HepG2 (cell line): ENCODE results near the gene CD274.

ENCODE experiments used
- ATF3 ChIP-seq: sonication (generic); formaldehyde crosslinking; IDR thresholded peaks from 2 replicates; pipeline ENCODE4 v1.4.0; 2020; ENCODE audit warnings: missing genetic modification reagents
- GMEB1 ChIP-seq: sonication (generic); formaldehyde crosslinking; IDR thresholded peaks from 2 replicates; pipeline ENCODE4 v1.5.1; 2020; ENCODE audit warnings: missing genetic modification reagents, mild to moderate bottlenecking, borderline replicate concordance
- MTA3 ChIP-seq: sonication (generic); formaldehyde crosslinking; IDR thresholded peaks from 2 replicates; pipeline ENCODE4 v1.4.0; 2020; ENCODE audit warnings: missing genetic modification reagents
- NFIC ChIP-seq: IDR thresholded peaks from 2 replicates; pipeline ENCODE4 v1.6.1; 2012; ENCODE audit warnings: mild to moderate bottlenecking, low read length, inconsistent platforms
- SRF ChIP-seq: IDR thresholded peaks from 2 replicates; pipeline ENCODE4 v1.6.1; 2011; ENCODE audit warnings: mild to moderate bottlenecking, low read depth, low read length, moderate library complexity
- TARDBP ChIP-seq: sonication (generic); formaldehyde crosslinking; IDR thresholded peaks from 2 replicates; pipeline ENCODE4 v1.8.0; 2022; ENCODE audit warnings: mild to moderate bottlenecking, missing genetic modification reagents
- TCF7 ChIP-seq: sonication (generic); IDR thresholded peaks from 2 replicates; pipeline ENCODE4 v1.6.1; 2016; ENCODE audit warnings: antibody characterized with exemption, low read depth
- ZNF343 ChIP-seq: sonication (generic); formaldehyde crosslinking; IDR thresholded peaks from 2 replicates; pipeline ENCODE4 v1.4.0; 2020; ENCODE audit warnings: mild to moderate bottlenecking, missing genetic modification reagents
- TF ChIP-seq, protein P1 (sequence below): sonication (generic); formaldehyde crosslinking; IDR thresholded peaks from 2 replicates; pipeline ENCODE4 v1.9.0; 2021; ENCODE audit warnings: missing genetic modification reagents, mild to moderate bottlenecking, borderline replicate concordance
- TF ChIP-seq, protein P2 (sequence below): sonication (generic); formaldehyde crosslinking; IDR thresholded peaks from 2 replicates; pipeline ENCODE4 v1.5.0; 2020; ENCODE audit warnings: mild to moderate bottlenecking, missing genetic modification reagents, moderate library complexity

- TF ChIP-seq, protein P1, sequence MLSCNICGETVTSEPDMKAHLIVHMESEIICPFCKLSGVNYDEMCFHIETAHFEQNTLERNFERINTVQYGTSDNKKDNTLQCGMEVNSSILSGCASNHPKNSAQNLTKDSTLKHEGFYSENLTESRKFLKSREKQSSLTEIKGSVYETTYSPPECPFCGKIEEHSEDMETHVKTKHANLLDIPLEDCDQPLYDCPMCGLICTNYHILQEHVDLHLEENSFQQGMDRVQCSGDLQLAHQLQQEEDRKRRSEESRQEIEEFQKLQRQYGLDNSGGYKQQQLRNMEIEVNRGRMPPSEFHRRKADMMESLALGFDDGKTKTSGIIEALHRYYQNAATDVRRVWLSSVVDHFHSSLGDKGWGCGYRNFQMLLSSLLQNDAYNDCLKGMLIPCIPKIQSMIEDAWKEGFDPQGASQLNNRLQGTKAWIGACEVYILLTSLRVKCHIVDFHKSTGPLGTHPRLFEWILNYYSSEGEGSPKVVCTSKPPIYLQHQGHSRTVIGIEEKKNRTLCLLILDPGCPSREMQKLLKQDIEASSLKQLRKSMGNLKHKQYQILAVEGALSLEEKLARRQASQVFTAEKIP (CRISPR knock-in tag), result no peak
- TF ChIP-seq GMEB1 (CRISPR knock-in tag) (no peak), TCF7 (no peak), ATF3 (CRISPR knock-in tag) (no peak), NFIC (no peak), MTA3 (no peak), TARDBP (CRISPR knock-in tag) (no peak), SRF (no peak), ZNF343 (CRISPR knock-in tag) (no peak)
- TF ChIP-seq, protein P2, sequence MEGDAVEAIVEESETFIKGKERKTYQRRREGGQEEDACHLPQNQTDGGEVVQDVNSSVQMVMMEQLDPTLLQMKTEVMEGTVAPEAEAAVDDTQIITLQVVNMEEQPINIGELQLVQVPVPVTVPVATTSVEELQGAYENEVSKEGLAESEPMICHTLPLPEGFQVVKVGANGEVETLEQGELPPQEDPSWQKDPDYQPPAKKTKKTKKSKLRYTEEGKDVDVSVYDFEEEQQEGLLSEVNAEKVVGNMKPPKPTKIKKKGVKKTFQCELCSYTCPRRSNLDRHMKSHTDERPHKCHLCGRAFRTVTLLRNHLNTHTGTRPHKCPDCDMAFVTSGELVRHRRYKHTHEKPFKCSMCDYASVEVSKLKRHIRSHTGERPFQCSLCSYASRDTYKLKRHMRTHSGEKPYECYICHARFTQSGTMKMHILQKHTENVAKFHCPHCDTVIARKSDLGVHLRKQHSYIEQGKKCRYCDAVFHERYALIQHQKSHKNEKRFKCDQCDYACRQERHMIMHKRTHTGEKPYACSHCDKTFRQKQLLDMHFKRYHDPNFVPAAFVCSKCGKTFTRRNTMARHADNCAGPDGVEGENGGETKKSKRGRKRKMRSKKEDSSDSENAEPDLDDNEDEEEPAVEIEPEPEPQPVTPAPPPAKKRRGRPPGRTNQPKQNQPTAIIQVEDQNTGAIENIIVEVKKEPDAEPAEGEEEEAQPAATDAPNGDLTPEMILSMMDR (CRISPR knock-in tag), result no peak
Measured at GRCh38 chr9:5500441-5501235, 50.3 kb downstream of the CD274 start.
